ENCODE measurements around the gene PPM1K.

The PPM1K gene

DNA sequence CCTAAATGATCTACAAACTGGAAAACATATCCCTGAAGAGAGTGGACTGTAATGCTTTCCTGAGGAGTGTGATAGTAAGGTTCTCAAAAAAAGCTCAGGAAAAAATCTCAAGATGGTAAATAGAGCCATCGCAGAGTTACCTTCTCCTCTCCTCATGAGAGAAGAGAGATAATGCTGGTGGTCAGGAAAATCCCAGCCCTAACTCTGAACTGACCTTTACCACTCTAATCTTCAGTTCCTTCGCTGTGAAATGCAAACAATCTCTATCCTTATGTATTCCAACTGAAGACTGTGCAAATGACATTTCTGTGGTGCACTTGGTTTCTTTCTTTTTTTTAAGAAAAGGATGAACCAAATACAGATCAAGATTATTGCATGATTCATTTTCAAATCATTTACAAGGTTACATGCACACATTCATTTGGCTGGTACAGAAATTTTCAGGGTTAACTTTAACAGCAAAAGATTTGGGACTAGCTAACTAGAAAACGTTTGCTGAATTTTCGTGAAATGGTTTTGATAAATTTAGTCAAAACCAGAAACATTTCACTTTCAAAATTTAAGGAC, 8.3 kb downstream of the PPM1K start:
- Histone ChIP-seq H3K36me3 (ENCODE audit: control insufficient read depth in 1 of 2, insufficient read depth in 2 of 2, low read depth in 1 of 2, low read length in 2 of 2) (peaks cover 7 to 29% of the 10 kb centered on the region in 2 experiments), H4K91ac (ENCODE audit: low read length) (no peak overlapping the region), H3K9ac (ENCODE audit: low read length) (no peak overlapping the region), H3K4me2 (ENCODE audit: low read length, poor library complexity, severe bottlenecking) (no peak overlapping the region), H4K8ac (ENCODE audit: low read length) (no peak overlapping the region), H3K9me3 (ENCODE audit: control insufficient read depth, low read length) (no peaks in the 10 kb centered on the region), H3K14ac (ENCODE audit: low read length in 2 of 2) (no peak overlapping the region), H2BK5ac (ENCODE audit: low read depth, low read length, poor library complexity, severe bottlenecking) (no peak overlapping the region), H3K4me1 (ENCODE audit: control insufficient read depth, insufficient read depth, low read depth, low read length) (peaks cover 2% of the 10 kb centered on the region), H3K79me1 (replicated peaks; ENCODE audit: low read length, poor library complexity, severe bottlenecking) (peaks cover 22% of the 10 kb centered on the region), H3K27ac (ENCODE audit: low read length, poor library complexity, severe bottlenecking) (peak overlapping the region; percentile 45), H2BK120ac (ENCODE audit: low read depth, low read length) (no peak overlapping the region), H3K23ac (ENCODE audit: low read length in 2 of 2) (no peak overlapping the region), H3K18ac (ENCODE audit: low read depth in 1 of 2, low read length in 2 of 2) (no peak overlapping the region), H2AK5ac (ENCODE audit: low read length, severe bottlenecking) (no peak overlapping the region), H2BK12ac (ENCODE audit: low read length in 2 of 2) (no peak overlapping the region), H2BK15ac (ENCODE audit: low read depth, poor library complexity, severe bottlenecking) (no peak overlapping the region), H3K27me3 (ENCODE audit: control insufficient read depth in 1 of 2, insufficient read depth in 1 of 2, low read length in 2 of 2) (no peaks in the 10 kb centered on the region), H2AFZ (ENCODE audit: low read depth, low read length) (no peak overlapping the region), H3K4ac (ENCODE audit: low read depth in 1 of 2, low read length in 2 of 2) (no peak overlapping the region), H3K4me3 (ENCODE audit: insufficient read depth in 1 of 2, low read depth in 1 of 2, low read length in 2 of 2) (no peak overlapping the region)
- no peak for DNase-seq
- WGBS, result 100% methylated on average over 4 of the region's 4 CpGs

DNA sequence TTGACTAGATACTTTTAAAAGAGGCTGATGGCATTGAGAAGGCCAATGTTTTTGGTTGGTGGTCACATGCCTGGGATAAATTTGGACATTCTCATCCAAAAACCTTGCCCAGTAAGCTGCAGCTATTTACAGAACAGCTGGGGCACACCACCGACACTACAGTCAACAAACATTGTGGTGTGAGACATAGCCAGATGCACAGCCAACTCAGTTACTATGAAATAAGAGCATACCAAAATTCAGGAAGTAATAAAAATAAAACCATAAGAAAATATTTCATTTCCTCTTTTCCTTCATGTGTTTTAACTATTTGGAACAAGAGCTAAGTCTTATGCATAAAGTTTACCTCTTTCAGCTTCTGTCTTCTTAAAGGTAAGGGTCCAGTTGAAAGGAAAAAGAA, 8.8 kb downstream of the PPM1K start:
- no peak overlapping the region for H3K4me2 ChIP-seq (ENCODE audit: low read length, poor library complexity, severe bottlenecking)
- H3K9me3 ChIP-seq (ENCODE audit: control insufficient read depth, low read length), result no peaks in the 10 kb centered on the region
- no peak overlapping the region for H3K4me3 ChIP-seq (ENCODE audit: insufficient read depth in 1 of 2, low read depth in 1 of 2, low read length in 2 of 2)
- no peak overlapping the region for H2AK5ac ChIP-seq (ENCODE audit: low read length, severe bottlenecking)
- H3K14ac ChIP-seq (ENCODE audit: low read length in 2 of 2), result no peak overlapping the region
- H3K18ac ChIP-seq (ENCODE audit: low read depth in 1 of 2, low read length in 2 of 2), result no peak overlapping the region
- no peak overlapping the region for H3K9ac ChIP-seq (ENCODE audit: low read length)
- H3K4me1 ChIP-seq (ENCODE audit: control insufficient read depth, insufficient read depth, low read depth, low read length), result peaks cover 2% of the 10 kb centered on the region
- no peak overlapping the region for H2BK5ac ChIP-seq (ENCODE audit: low read depth, low read length, poor library complexity, severe bottlenecking)
- H3K4ac ChIP-seq (ENCODE audit: low read depth in 1 of 2, low read length in 2 of 2), result no peak overlapping the region
- no peak overlapping the region for H2BK15ac ChIP-seq (ENCODE audit: low read depth, poor library complexity, severe bottlenecking)
- H4K91ac ChIP-seq (ENCODE audit: low read length), result no peak overlapping the region
- 40% methylated on average over 1 of the region's 1 CpG for WGBS
- H2AFZ ChIP-seq (ENCODE audit: low read depth, low read length), result no peak overlapping the region
- H3K27me3 ChIP-seq (ENCODE audit: control insufficient read depth in 1 of 2, insufficient read depth in 1 of 2, low read length in 2 of 2), result no peaks in the 10 kb centered on the region
- H4K8ac ChIP-seq (ENCODE audit: low read length), result no peak overlapping the region
- peaks cover 7 to 29% of the 10 kb centered on the region in 2 experiments for H3K36me3 ChIP-seq (ENCODE audit: control insufficient read depth in 1 of 2, insufficient read depth in 2 of 2, low read depth in 1 of 2, low read length in 2 of 2)
- peaks cover 24% of the 10 kb centered on the region for H3K79me1 ChIP-seq (replicated peaks; ENCODE audit: low read length, poor library complexity, severe bottlenecking)
- no peak overlapping the region for H3K23ac ChIP-seq (ENCODE audit: low read length in 2 of 2)
- no peak for DNase-seq
- H2BK12ac ChIP-seq (ENCODE audit: low read length in 2 of 2), result no peak overlapping the region
- no peak overlapping the region for H2BK120ac ChIP-seq (ENCODE audit: low read depth, low read length)
- H3K27ac ChIP-seq (ENCODE audit: low read length, poor library complexity, severe bottlenecking), result no peak overlapping the region

DNA sequence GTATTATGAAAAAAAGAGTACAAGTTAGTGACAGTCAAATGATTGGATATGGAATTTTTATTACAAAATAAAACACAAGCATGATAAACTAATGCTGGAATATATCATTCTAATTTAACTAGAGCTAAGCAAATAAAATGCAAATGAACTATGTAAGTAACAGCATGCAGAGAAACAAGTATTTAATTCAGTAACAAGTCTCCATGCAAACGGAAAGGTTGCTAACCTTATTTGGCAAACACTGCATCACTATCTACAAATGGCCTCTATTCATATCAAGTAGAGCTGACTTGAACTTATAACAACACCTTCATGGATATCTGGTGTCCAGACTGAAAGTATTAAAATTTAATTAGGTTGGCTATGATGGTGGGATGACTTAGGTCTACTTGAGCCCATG, 15.4 kb downstream of the PPM1K start:
- H2BK120ac ChIP-seq (ENCODE audit: low read depth, low read length), result no peak overlapping the region
- H2AFZ ChIP-seq (ENCODE audit: low read depth, low read length), result no peak overlapping the region
- no peak overlapping the region for H3K4me2 ChIP-seq (ENCODE audit: low read length, poor library complexity, severe bottlenecking)
- H3K36me3 ChIP-seq (ENCODE audit: control insufficient read depth in 1 of 2, insufficient read depth in 2 of 2, low read depth in 1 of 2, low read length in 2 of 2), result peaks cover 20 to 48% of the 10 kb centered on the region in 2 experiments
- no peak for DNase-seq
- no peaks in the 10 kb centered on the region for H3K27me3 ChIP-seq (ENCODE audit: control insufficient read depth in 1 of 2, insufficient read depth in 1 of 2, low read length in 2 of 2)
- H3K79me1 ChIP-seq (replicated peaks; ENCODE audit: low read length, poor library complexity, severe bottlenecking), result peaks cover 3% of the 10 kb centered on the region
- no peak overlapping the region for H3K14ac ChIP-seq (ENCODE audit: low read length in 2 of 2)
- no peaks in the 10 kb centered on the region for H3K4me1 ChIP-seq (ENCODE audit: control insufficient read depth, insufficient read depth, low read depth, low read length)
- H3K27ac ChIP-seq (ENCODE audit: low read length, poor library complexity, severe bottlenecking), result no peak overlapping the region
- no peak overlapping the region for H2BK12ac ChIP-seq (ENCODE audit: low read length in 2 of 2)
- no peak overlapping the region for H2BK15ac ChIP-seq (ENCODE audit: low read depth, poor library complexity, severe bottlenecking)
- no peak overlapping the region for H2AK5ac ChIP-seq (ENCODE audit: low read length, severe bottlenecking)
- H4K91ac ChIP-seq (ENCODE audit: low read length), result no peak overlapping the region
- no peaks in the 10 kb centered on the region for H3K9me3 ChIP-seq (ENCODE audit: control insufficient read depth, low read length)
- H3K23ac ChIP-seq (ENCODE audit: low read length in 2 of 2), result no peak overlapping the region
- no peak overlapping the region for H3K4me3 ChIP-seq (ENCODE audit: insufficient read depth in 1 of 2, low read depth in 1 of 2, low read length in 2 of 2)
- no peak overlapping the region for H3K4ac ChIP-seq (ENCODE audit: low read depth in 1 of 2, low read length in 2 of 2)
- H3K9ac ChIP-seq (ENCODE audit: low read length), result no peak overlapping the region
- H3K18ac ChIP-seq (ENCODE audit: low read depth in 1 of 2, low read length in 2 of 2), result no peak overlapping the region
- H4K8ac ChIP-seq (ENCODE audit: low read length), result no peak overlapping the region
- WGBS, result 100% methylated on average over 1 of the region's 1 CpG
- no peak overlapping the region for H2BK5ac ChIP-seq (ENCODE audit: low read depth, low read length, poor library complexity, severe bottlenecking)

DNA sequence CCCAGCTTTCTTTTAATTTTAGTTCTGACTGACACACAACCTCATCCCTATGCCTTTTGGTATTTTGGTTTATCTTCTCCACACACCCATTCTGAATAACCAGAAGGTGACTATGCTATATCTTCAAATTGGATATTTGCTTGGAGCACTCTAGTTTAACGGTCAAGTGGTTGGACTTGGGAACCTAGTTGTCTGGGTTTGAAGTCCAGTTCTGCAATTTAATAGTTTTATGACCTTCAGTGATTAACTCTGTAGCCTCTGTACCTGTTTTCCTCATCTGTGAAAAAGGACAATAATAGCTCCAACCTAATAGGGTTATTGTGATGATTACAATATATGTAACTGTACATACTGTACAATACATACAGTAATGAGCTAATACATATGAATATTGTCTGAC, 20.0 kb downstream of the PPM1K start:
- Histone ChIP-seq H3K9me3 (ENCODE audit: control insufficient read depth, low read length) (no peaks in the 10 kb centered on the region), H2BK15ac (ENCODE audit: low read depth, poor library complexity, severe bottlenecking) (no peak overlapping the region), H3K4me1 (ENCODE audit: control insufficient read depth, insufficient read depth, low read depth, low read length) (no peaks in the 10 kb centered on the region), H3K27ac (ENCODE audit: low read length, poor library complexity, severe bottlenecking) (no peak overlapping the region), H2BK12ac (ENCODE audit: low read length in 2 of 2) (no peak overlapping the region), H4K8ac (ENCODE audit: low read length) (no peak overlapping the region), H3K9ac (ENCODE audit: low read length) (no peak overlapping the region), H3K79me1 (replicated peaks; ENCODE audit: low read length, poor library complexity, severe bottlenecking) (no peaks in the 10 kb centered on the region), H3K14ac (ENCODE audit: low read length in 2 of 2) (no peak overlapping the region), H2AK5ac (ENCODE audit: low read length, severe bottlenecking) (no peak overlapping the region), H2BK5ac (ENCODE audit: low read depth, low read length, poor library complexity, severe bottlenecking) (no peak overlapping the region), H3K4me3 (ENCODE audit: insufficient read depth in 1 of 2, low read depth in 1 of 2, low read length in 2 of 2) (no peak overlapping the region), H3K18ac (ENCODE audit: low read depth in 1 of 2, low read length in 2 of 2) (no peak overlapping the region), H4K91ac (ENCODE audit: low read length) (no peak overlapping the region), H2AFZ (ENCODE audit: low read depth, low read length) (no peak overlapping the region), H3K4ac (ENCODE audit: low read depth in 1 of 2, low read length in 2 of 2) (no peak overlapping the region), H2BK120ac (ENCODE audit: low read depth, low read length) (no peak overlapping the region), H3K4me2 (ENCODE audit: low read length, poor library complexity, severe bottlenecking) (no peak overlapping the region), H3K27me3 (ENCODE audit: control insufficient read depth in 1 of 2, insufficient read depth in 1 of 2, low read length in 2 of 2) (no peaks in the 10 kb centered on the region), H3K36me3 (ENCODE audit: control insufficient read depth in 1 of 2, insufficient read depth in 2 of 2, low read depth in 1 of 2, low read length in 2 of 2) (peaks cover 17 to 54% of the 10 kb centered on the region in 2 experiments), H3K23ac (ENCODE audit: low read length in 2 of 2) (no peak overlapping the region)
- DNase-seq, result no peak
- WGBS, result 100% methylated on average over 1 of the region's 1 CpG
